Upper lobe of right lung (tissue), 1 donor: ENCODE measurements around the gene BICD1. TPM values are rescaled to one million over a fixed set of nuclear protein-coding genes. Genes with fewer than 3 reads are reported as not detected.

Source experiments
- ATAC-seq: fragments of 200-7000 bp; cut with Tn5 transposase; one replicate; pipeline ENCODE4 v1.9.1; 2020; ENCODE audit warnings: mild to moderate bottlenecking, moderate library complexity
- DNase-seq: peaks from one replicate; pipeline ENCODE4 v3.0.0-alpha.2; 2020
- H3K27ac ChIP-seq: fragments of 200-600 bp; one replicate; pipeline ENCODE4 v1.8.0; 2022
- H3K27me3 ChIP-seq: fragments of 200-600 bp; one replicate; pipeline ENCODE4 v1.8.0; 2022; ENCODE audit warnings: mild to moderate bottlenecking
- H3K36me3 ChIP-seq: fragments of 200-600 bp; one replicate; pipeline ENCODE4 v1.8.0; 2022
- H3K4me1 ChIP-seq: fragments of 200-600 bp; one replicate; pipeline ENCODE4 v1.8.0; 2022
- H3K4me3 ChIP-seq: fragments of 200-600 bp; one replicate; pipeline ENCODE4 v1.8.0; 2022; ENCODE audit warnings: mild to moderate bottlenecking
- H3K9me3 ChIP-seq: fragments of 200-600 bp; one replicate; pipeline ENCODE4 v1.8.0; 2022
- intact Hi-C: fragments of 100-400 bp; cut with DNase I; formaldehyde crosslinking; loops from one replicate; pipeline ENCODE4 v1.11.0; 2022
- total RNA-seq: library from RNA; stranded (reverse); fragmentation: NEBNext Ultra II Directional; extraction: Animal tissue kit (Norgen Biotek cat#: 25700); gene quantifications from one replicate; pipeline ENCODE4 v1.2.1, GENCODE V29; 2021
- TF ChIP-seq, protein P1 (sequence below): fragments of 200-600 bp; IDR thresholded peaks from one replicate; pipeline ENCODE4 v1.8.0; 2022; ENCODE audit warnings: antibody characterized with exemption
- donor health status: DM: no; HTN: yes; CAD: no; lungs with severe emphysema.

Gene BICD1
- total RNA-seq, 1 donor from 2014 or later, result 18.0 TPM

GRCh38 chr12:32362892-32363291, 256.2 kb downstream of the BICD1 start:
- Histone ChIP-seq H3K9me3 (no peaks in the 10 kb centered on the region), H3K4me1 (no peaks in the 10 kb centered on the region), H3K36me3 (no peaks in the 10 kb centered on the region), H3K27me3 (no peaks in the 10 kb centered on the region), H3K27ac (no peak overlapping the region), H3K4me3 (no peak overlapping the region)
- intact Hi-C loops, result loop anchor here (10.0 kb wide), 1 partner anchor 312 kb away; the partner anchor contains the start of gene DNM1L
- ATAC-seq (no peak), DNase-seq (no peak)
- TF ChIP-seq, protein P1, sequence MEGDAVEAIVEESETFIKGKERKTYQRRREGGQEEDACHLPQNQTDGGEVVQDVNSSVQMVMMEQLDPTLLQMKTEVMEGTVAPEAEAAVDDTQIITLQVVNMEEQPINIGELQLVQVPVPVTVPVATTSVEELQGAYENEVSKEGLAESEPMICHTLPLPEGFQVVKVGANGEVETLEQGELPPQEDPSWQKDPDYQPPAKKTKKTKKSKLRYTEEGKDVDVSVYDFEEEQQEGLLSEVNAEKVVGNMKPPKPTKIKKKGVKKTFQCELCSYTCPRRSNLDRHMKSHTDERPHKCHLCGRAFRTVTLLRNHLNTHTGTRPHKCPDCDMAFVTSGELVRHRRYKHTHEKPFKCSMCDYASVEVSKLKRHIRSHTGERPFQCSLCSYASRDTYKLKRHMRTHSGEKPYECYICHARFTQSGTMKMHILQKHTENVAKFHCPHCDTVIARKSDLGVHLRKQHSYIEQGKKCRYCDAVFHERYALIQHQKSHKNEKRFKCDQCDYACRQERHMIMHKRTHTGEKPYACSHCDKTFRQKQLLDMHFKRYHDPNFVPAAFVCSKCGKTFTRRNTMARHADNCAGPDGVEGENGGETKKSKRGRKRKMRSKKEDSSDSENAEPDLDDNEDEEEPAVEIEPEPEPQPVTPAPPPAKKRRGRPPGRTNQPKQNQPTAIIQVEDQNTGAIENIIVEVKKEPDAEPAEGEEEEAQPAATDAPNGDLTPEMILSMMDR, result no peak

DNA sequence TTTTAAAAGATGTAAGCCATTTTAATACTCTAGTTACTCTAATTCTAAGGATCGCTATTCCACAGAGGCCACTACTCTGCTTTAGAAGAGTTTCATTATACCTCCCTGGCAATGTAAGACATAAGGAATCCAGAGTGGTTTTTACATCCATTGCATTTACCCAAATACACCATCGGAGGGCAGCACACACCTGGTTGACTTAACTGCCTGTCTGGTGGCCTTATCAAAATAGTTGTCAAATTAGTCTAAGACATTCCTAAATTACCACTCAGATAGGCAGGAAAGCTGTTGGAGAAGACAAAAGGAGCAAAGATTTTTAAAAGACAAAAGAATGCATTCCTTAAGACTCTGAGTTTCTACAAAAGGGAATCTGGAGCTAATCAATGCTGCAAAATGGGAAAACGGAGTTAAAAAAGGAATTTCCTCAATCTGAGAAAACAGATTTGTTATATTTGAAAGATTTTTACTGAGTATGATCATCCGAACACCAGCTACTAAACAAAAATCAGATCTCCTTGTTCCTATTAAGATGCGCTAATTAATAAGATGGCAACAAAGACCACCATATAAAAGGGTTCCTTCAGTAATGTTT, 258.9 kb downstream of the BICD1 start:
- no peak overlapping the region for H3K27ac ChIP-seq
- ATAC-seq (peak; percentile 97), DNase-seq (no peak)
- no peaks in the 10 kb centered on the region for H3K9me3 ChIP-seq
- H3K36me3 ChIP-seq, result no peaks in the 10 kb centered on the region
- no peaks in the 10 kb centered on the region for H3K4me1 ChIP-seq
- TF ChIP-seq, protein P1, result peak; percentile 81
- no peaks in the 10 kb centered on the region for H3K27me3 ChIP-seq
- H3K4me3 ChIP-seq, result no peak overlapping the region
- intact Hi-C loops, result loop anchor here (10.0 kb wide), 1 partner anchor 309 kb away; the partner anchor contains the start of gene DNM1L

DNA sequence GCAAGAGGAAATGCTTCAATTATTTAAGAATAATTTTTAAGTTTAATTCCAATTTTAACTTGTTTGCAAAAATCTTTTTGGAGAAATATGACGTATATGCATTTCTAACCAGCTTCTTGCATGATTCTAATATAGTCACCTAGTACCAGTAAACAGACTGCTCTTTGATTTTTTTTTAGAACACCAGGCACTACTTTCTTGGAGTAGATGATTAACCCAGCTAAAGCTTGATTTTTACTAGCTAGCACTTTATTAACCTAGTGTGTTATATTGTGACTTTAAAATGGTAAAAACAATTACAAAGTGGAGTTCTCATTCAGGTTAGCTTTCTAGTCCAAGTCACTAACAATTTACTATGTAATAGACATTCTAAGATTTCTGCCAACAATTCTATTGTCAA, 260.1 kb downstream of the BICD1 start:
- H3K36me3 ChIP-seq, result no peaks in the 10 kb centered on the region
- DNase-seq, result no peak
- no peak overlapping the region for H3K4me3 ChIP-seq
- H3K9me3 ChIP-seq, result no peaks in the 10 kb centered on the region
- TF ChIP-seq, protein P1, result no peak
- intact Hi-C loops, result loop anchor here (10.0 kb wide), 1 partner anchor 308 kb away; the partner anchor contains the start of gene DNM1L
- H3K27ac ChIP-seq, result no peak overlapping the region
- H3K27me3 ChIP-seq, result no peaks in the 10 kb centered on the region
- H3K4me1 ChIP-seq, result no peaks in the 10 kb centered on the region
- no peak for ATAC-seq

- no peak overlapping the region for H3K4me3 ChIP-seq
- H3K27me3 ChIP-seq, result no peaks in the 10 kb centered on the region
- no peak overlapping the region for H3K27ac ChIP-seq
- TF ChIP-seq, protein P1, result no peak
- intact Hi-C loops, result loop anchor here (10.0 kb wide), 1 partner anchor 307 kb away; the partner anchor contains the start of gene DNM1L
- DNase-seq (no peak), ATAC-seq (no peak)
- H3K4me1 ChIP-seq, result no peaks in the 10 kb centered on the region
- no peaks in the 10 kb centered on the region for H3K36me3 ChIP-seq
- H3K9me3 ChIP-seq, result no peaks in the 10 kb centered on the region
Measured at GRCh38 chr12:32367381-32367780, 260.7 kb downstream of the BICD1 start.

GRCh38 chr12:32369202-32369601, 262.6 kb downstream of the BICD1 start:
- DNase-seq, result no peak
- Histone ChIP-seq H3K4me3 (no peak overlapping the region), H3K36me3 (no peaks in the 10 kb centered on the region), H3K27me3 (no peaks in the 10 kb centered on the region), H3K9me3 (no peaks in the 10 kb centered on the region), H3K4me1 (no peaks in the 10 kb centered on the region), H3K27ac (no peak overlapping the region)
- TF ChIP-seq, protein P1, result no peak
- ATAC-seq, result no peak
- intact Hi-C loops, result loop anchor here (10.0 kb wide), 1 partner anchor 306 kb away; the partner anchor contains the start of gene DNM1L
